Body of pancreas (tissue), 4 donors: ENCODE results near the gene ERBB4. TPM values are rescaled to one million over a fixed set of nuclear protein-coding genes. Genes with fewer than 3 reads are reported as not detected.

Source experiments
- ATAC-seq: fragments of 150-250 bp; one replicate; pipeline ENCODE4 v1.9.1; 2016
- DNase-seq, 4 donors: peaks; one replicate each; pipeline ENCODE4 v3.0.0-alpha.2; 2019
- H3K27ac ChIP-seq, 4 donors: fragments of 200-600 bp; sonication (generic); 1 replicate in 3 of 4; 2 replicates in 1 of 4; pipeline versions ENCODE4 v1.5.1 to v1.6.1; 2016 to 2019; ENCODE audit warnings: mild to moderate bottlenecking in 1 of 4, mixed read lengths in 1 of 4, moderate library complexity in 1 of 4
- H3K27me3 ChIP-seq, 2 donors: fragments of 200-600 bp; sonication (generic); one replicate each; pipeline ENCODE4 v1.6.0; 2016; ENCODE audit warnings: mild to moderate bottlenecking in 1 of 2
- H3K36me3 ChIP-seq, 2 donors: fragments of 200-600 bp; sonication (generic); replicated peaks in 1 of 2; 2 replicates each; pipeline ENCODE4 v1.5.1; 2016; ENCODE audit warnings: low read depth in 2 of 2; ENCODE audit not compliant: insufficient read depth in 1 of 2
- H3K4me1 ChIP-seq: fragments of 200-600 bp; sonication (generic); one replicate; pipeline ENCODE4 v1.6.0; 2016
- H3K4me3 ChIP-seq, 2 donors: fragments of 200-600 bp; sonication (generic); 1 replicate in 1 of 2; 2 replicates in 1 of 2; pipeline ENCODE4 v1.5.1; 2016 to 2019
- H3K9me3 ChIP-seq, 3 donors: fragments of 200-600 bp; sonication (generic); 1 replicate in 2 of 3; 2 replicates in 1 of 3; pipeline ENCODE4 v1.5.1; 2016
- CTCF ChIP-seq, 7 experiments: fragments of 450-650 bp in 4 of 7; fragments of 200-600 bp in 3 of 7; sonication (generic) in 3 of 7; IDR thresholded peaks; one replicate each; pipeline ENCODE4 v1.5.1; 2016 to 2019; ENCODE audit warnings: antibody characterized with exemption in 7 of 7
- POLR2A ChIP-seq, 3 donors: fragments of 450-650 bp; IDR thresholded peaks; one replicate each; pipeline ENCODE4 v1.6.1; 2016; ENCODE audit warnings: antibody characterized with exemption in 3 of 3, mild to moderate bottlenecking in 2 of 3
- WGBS, 2 donors: methylation state at CpG; one replicate each; pipeline ENCODE4 v1.1.5; 2017; 5-methylcytosine and 5-hydroxymethylcytosine counted together
- intact Hi-C: fragments of 100-400 bp; cut with DNase I; formaldehyde crosslinking; loops from one replicate; pipeline ENCODE4 v1.15.1; 2023
- total RNA-seq, 2 donors: library from RNA; depleted of rRNA; stranded (reverse); fragments of >200 nt; gene quantifications; one replicate each; pipeline ENCODE4 v1.1.0, GENCODE V29; 2016

ERBB4 gene
- total RNA-seq, 2 donors from 2014 or later = 1.6 to 4.4 TPM

DNA sequence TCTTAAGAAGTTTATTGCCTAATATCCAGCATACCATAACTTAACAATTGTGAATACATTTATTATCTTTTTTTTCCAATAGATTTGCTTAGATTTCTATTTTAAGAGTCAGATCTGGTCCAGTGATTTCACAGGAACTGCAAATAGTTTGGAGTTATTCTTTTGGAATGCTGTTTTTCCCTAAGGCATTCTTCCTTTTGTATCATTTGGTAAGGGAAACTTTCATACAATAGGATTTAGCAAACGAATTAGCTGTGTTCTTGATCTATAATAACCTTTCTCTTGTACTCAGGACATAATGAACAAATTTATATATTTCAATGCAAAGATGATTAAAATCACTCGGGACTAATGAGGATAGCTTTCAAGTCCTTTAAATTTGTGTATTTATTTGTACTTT, 201.6 kb downstream of the ERBB4 start:
- no peak overlapping the region for H3K4me3 ChIP-seq
- intact Hi-C loops = no loop called here
- H3K4me1 ChIP-seq = no peaks in the 10 kb centered on the region
- H3K36me3 ChIP-seq = no peaks in the 10 kb centered on the region
- DNase-seq (no peak), ATAC-seq (no peak)
- 57 to 70% methylated on average over 2 of the region's 2 CpGs for WGBS, 2 donors
- no peak for TF ChIP-seq CTCF (IDR thresholded peaks at IDR 0.05)
- TF ChIP-seq POLR2A (IDR thresholded peaks at IDR 0.05) = no peak
- H3K27ac ChIP-seq = no peak overlapping the region
- no peaks in the 10 kb centered on the region for H3K27me3 ChIP-seq
- no peaks in the 10 kb centered on the region for H3K9me3 ChIP-seq

GRCh38 chr2:212330263-212330662, 208.3 kb downstream of the ERBB4 start:
- DNase-seq = no peak
- Histone ChIP-seq H3K27me3 (no peaks in the 10 kb centered on the region), H3K36me3 (no peaks in the 10 kb centered on the region), H3K4me1 (no peaks in the 10 kb centered on the region), H3K4me3 (no peak overlapping the region), H3K27ac (no peak overlapping the region), H3K9me3 (no peaks in the 10 kb centered on the region)
- intact Hi-C loops = no loop called here
- no peak for TF ChIP-seq POLR2A (IDR thresholded peaks at IDR 0.05)
- no peak for TF ChIP-seq CTCF (IDR thresholded peaks at IDR 0.05)
- no peak for ATAC-seq
- WGBS, 2 donors = 83 to 90% methylated on average over 4 of the region's 4 CpGs

- no peak overlapping the region for H3K4me3 ChIP-seq
Observed at GRCh38 chr2:212328712-212329496, 209.7 kb downstream of the ERBB4 start.

GRCh38 chr2:212328136-212328535, 210.5 kb downstream of the ERBB4 start:
- DNase-seq = no peak
- intact Hi-C loops = no loop called here
- WGBS, 2 donors = 87 to 91% methylated on average over 2 of the region's 2 CpGs
- H3K9me3 ChIP-seq = no peaks in the 10 kb centered on the region
- no peaks in the 10 kb centered on the region for H3K4me1 ChIP-seq
- no peaks in the 10 kb centered on the region for H3K36me3 ChIP-seq
- H3K27ac ChIP-seq = no peak overlapping the region
- H3K4me3 ChIP-seq = no peak overlapping the region
- no peaks in the 10 kb centered on the region for H3K27me3 ChIP-seq
- no peak for ATAC-seq
- TF ChIP-seq CTCF (IDR thresholded peaks at IDR 0.05) (no peak), POLR2A (IDR thresholded peaks at IDR 0.05) (no peak)

More at GRCh38 chr2:212328712-212329496, 209.7 kb downstream of the ERBB4 start:
- TF ChIP-seq CTCF (IDR thresholded peaks at IDR 0.05) (no peak), POLR2A (IDR thresholded peaks at IDR 0.05) (no peak)
- H3K27ac ChIP-seq = no peak overlapping the region
- DNase-seq (no peak), ATAC-seq (no peak)
- H3K27me3 ChIP-seq = no peaks in the 10 kb centered on the region
- no peaks in the 10 kb centered on the region for H3K9me3 ChIP-seq
- H3K36me3 ChIP-seq = no peaks in the 10 kb centered on the region
- intact Hi-C loops = no loop called here
- no peaks in the 10 kb centered on the region for H3K4me1 ChIP-seq
